Kidney (tissue), 14 donors: ENCODE results near the gene CISTR. TPM values are rescaled to one million over a fixed set of nuclear protein-coding genes. Genes with fewer than 3 reads are reported as not detected.
A peak's percentile ranks its signal among the peaks of the same experiment; 100 is the strongest.

Source experiments
- DNase-seq, 5 donors: peaks; one replicate each; pipeline ENCODE4 v3.0.0-alpha.2; 2013 to 2020
- FAIRE-seq: peaks from 2 replicates; lab custom pipeline; 2012; peaks lifted over from hg19 to GRCh38; lab: Jason Lieb, UNC
- H3K27ac ChIP-seq, 2 donors: one replicate each; pipeline ENCODE4 v1.7.0; 2013; ENCODE audit warnings: low read depth in 2 of 2, low read length in 2 of 2, inconsistent platforms in 1 of 2
- H3K27me3 ChIP-seq: one replicate; pipeline ENCODE4 v1.7.1; 2013; ENCODE audit warnings: low read length, inconsistent platforms; ENCODE audit not compliant: control insufficient read depth, insufficient read depth
- H3K36me3 ChIP-seq, 3 donors: one replicate each; pipeline versions ENCODE4 v1.7.0 to v1.7.1; 2013; ENCODE audit warnings: low read length in 3 of 3, control low read depth in 1 of 3, inconsistent platforms in 1 of 3; ENCODE audit not compliant: insufficient read depth in 3 of 3, control insufficient read depth in 2 of 3
- H3K4me1 ChIP-seq, 3 donors: one replicate each; pipeline versions ENCODE4 v1.7.0 to v1.7.1; 2013; ENCODE audit warnings: low read length in 3 of 3, inconsistent platforms in 1 of 3, low read depth in 1 of 3; ENCODE audit not compliant: control insufficient read depth in 2 of 3, insufficient read depth in 2 of 3
- H3K4me3 ChIP-seq, 3 donors: one replicate each; pipeline versions ENCODE4 v1.7.0 to v1.8.1; 2013; ENCODE audit warnings: low read length in 3 of 3, control low read depth in 1 of 3, inconsistent platforms in 1 of 3
- H3K9ac ChIP-seq, 3 donors: one replicate each; pipeline versions ENCODE4 v1.7.0 to v1.7.1; 2013; ENCODE audit warnings: low read length in 3 of 3, control low read depth in 1 of 3, inconsistent platforms in 1 of 3
- H3K9me3 ChIP-seq, 3 donors: one replicate each; pipeline versions ENCODE4 v1.7.0 to v1.7.1; 2013; ENCODE audit warnings: low read length in 3 of 3, control low read depth in 1 of 3, inconsistent platforms in 1 of 3; ENCODE audit not compliant: control insufficient read depth in 2 of 3, insufficient read depth in 1 of 3
- intact Hi-C: fragments of 100-400 bp; cut with DNase I; formaldehyde crosslinking; loops from one replicate; pipeline ENCODE4 v1.11.1; 2022
- polyA plus RNA-seq: library from polyadenylated mRNA; stranded (reverse); fragments of 350-450 nt; fragmentation: Illumina TruSeq; extraction: RNeasy Lipid Tissue Mini Kit (QIAGEN cat#74804); gene quantifications from one replicate; pipeline ENCODE4 v1.2.3, GENCODE V29; 2014; ENCODE audit warnings: low read depth, low replicate concordance; ENCODE audit not compliant: insufficient read depth
- total RNA-seq: library from RNA; stranded (reverse); fragmentation: NEBNext Ultra II Directional; extraction: Animal tissue kit (Norgen Biotek cat#: 25700); gene quantifications from one replicate; pipeline ENCODE4 v1.2.1, GENCODE V29; 2021
- TF ChIP-seq, protein P1 (sequence below): IDR thresholded peaks from 3 replicates; pipeline ENCODE4 v1.5.1; 2012; ENCODE audit warnings: mild to moderate bottlenecking, moderate library complexity, borderline replicate concordance; ENCODE audit not compliant: insufficient read depth; ENCODE audit errors: extremely low read depth
- donor health status: control.
- donor health status: control.
- donor health status: control.
- donor health status: control.
- donor health status: control.
- donor health status: DM: yes; HTN: yes; CAD: no.
- donor health status: Normal renal cell carcinoma (clear cell type).

Gene CISTR
- total and polyA plus RNA-seq, 2 donors from 2014 or later: not detected

DNA sequence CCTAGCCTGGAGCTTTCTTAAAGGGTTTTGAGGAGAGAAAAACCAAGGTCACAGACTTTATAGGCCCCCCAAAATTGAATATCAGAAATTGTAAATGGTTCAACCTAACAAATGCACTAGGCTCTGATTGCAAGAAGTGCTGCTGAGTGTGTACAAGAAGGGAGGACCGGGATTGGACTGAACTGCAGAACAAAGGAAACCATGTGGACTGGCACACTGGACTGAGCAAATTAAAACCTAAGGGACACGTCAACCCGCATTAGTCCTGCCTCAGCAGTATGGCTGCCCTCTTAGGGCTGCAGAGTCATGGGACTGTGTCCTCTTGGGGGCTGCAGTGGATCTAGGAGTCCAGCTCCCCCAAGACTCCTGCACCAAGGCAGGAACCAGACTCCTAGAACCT lies 842 bp upstream of the CISTR start:
- Histone ChIP-seq H3K4me3 (no peak overlapping the region), H3K36me3 (no peaks in the 10 kb centered on the region), H3K4me1 (peaks cover 0 to 11% (median 6%) of the 10 kb centered on the region in 3 donors), H3K27me3 (peaks cover 19% of the 10 kb centered on the region), H3K27ac (no peak overlapping the region), H3K9me3 (no peaks in the 10 kb centered on the region), H3K9ac (no peak overlapping the region)
- TF ChIP-seq, protein P1, sequence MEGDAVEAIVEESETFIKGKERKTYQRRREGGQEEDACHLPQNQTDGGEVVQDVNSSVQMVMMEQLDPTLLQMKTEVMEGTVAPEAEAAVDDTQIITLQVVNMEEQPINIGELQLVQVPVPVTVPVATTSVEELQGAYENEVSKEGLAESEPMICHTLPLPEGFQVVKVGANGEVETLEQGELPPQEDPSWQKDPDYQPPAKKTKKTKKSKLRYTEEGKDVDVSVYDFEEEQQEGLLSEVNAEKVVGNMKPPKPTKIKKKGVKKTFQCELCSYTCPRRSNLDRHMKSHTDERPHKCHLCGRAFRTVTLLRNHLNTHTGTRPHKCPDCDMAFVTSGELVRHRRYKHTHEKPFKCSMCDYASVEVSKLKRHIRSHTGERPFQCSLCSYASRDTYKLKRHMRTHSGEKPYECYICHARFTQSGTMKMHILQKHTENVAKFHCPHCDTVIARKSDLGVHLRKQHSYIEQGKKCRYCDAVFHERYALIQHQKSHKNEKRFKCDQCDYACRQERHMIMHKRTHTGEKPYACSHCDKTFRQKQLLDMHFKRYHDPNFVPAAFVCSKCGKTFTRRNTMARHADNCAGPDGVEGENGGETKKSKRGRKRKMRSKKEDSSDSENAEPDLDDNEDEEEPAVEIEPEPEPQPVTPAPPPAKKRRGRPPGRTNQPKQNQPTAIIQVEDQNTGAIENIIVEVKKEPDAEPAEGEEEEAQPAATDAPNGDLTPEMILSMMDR: no peak
- intact Hi-C loops: no loop called here
- no peak for DNase-seq
- no peak for FAIRE-seq

DNA sequence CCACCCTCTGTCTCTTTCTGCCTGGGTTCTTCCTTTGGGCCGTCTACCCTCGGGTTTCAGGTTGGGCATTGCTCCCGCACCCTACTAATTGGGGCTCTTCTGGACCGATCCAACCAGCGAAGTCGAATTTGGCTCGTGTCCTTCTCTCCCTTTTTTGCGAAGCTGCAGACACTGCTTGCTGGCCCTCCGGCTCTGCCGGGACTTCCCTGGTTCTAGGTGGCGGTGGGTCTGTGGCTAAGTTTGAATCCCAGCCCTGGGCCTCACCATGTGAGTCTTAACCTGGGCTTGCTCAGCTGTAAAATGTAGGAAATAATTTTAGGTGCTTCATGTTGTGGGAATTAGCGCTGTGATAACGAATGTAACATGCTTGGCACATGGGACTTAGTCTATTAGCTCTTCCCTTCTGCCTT lies 418 bp upstream of the CISTR start:
- Histone ChIP-seq H3K9me3 (no peaks in the 10 kb centered on the region), H3K4me1 (peaks cover 0 to 11% (median 6%) of the 10 kb centered on the region in 3 donors), H3K27ac (no peak overlapping the region), H3K4me3 (no peak overlapping the region), H3K9ac (no peak overlapping the region), H3K36me3 (no peaks in the 10 kb centered on the region), H3K27me3 (peaks cover 23% of the 10 kb centered on the region)
- TF ChIP-seq, protein P1: no peak
- intact Hi-C loops: no loop called here
- DNase-seq: no peak
- FAIRE-seq: no peak

DNA sequence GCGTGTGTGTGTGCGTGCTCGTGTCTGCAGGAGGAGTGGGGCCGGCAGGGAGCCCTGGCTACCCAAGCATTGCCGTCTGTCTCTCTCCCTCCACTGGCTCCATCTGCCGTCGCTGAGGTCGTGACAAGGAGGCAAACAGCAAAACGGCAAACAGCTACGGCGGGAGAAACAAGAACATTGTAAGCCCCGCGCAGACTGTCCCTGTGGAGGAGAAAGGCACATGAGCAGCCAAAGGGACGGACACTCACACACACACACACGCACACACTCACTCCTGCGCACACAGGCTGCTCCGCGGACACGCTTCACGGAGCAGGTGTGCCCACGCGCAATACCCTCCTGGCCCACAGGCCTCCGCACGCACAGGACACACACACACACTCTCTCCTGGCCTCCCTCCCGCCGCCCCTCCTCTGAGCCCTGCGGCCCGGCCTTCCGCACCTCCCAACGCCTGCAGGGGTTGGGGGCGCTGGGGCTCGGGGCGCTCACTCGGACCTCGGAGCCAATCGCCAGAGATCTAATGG lies 905 bp downstream of the CISTR start:
- peak overlapping the region in 2 of 3 donors; percentile 23 to 24 for H3K9ac ChIP-seq
- peaks cover 27% of the 10 kb centered on the region for H3K27me3 ChIP-seq
- no peak for FAIRE-seq
- H3K27ac ChIP-seq: no peak overlapping the region
- peaks cover 0 to 14% (median 6%) of the 10 kb centered on the region in 3 donors for H3K4me1 ChIP-seq
- no peaks in the 10 kb centered on the region for H3K36me3 ChIP-seq
- TF ChIP-seq, protein P1: no peak
- peak; percentile 74 to 88 (median 82) for DNase-seq
- H3K9me3 ChIP-seq: no peaks in the 10 kb centered on the region
- peak overlapping the region; percentile 7 to 63 (median 52) for H3K4me3 ChIP-seq
- intact Hi-C loops: no loop called here
